ENCODE data around the gene MAP4K4.

MAP4K4 gene

GRCh38 chr2:101821828-101822458 lies 124.4 kb downstream of the MAP4K4 start:
- H3K4me2 ChIP-seq (ENCODE audit: low read depth, low read length) = no peak overlapping the region
- H3K4me3 ChIP-seq (ENCODE audit: low read length) = no peak overlapping the region
- H2AFZ ChIP-seq (ENCODE audit: low read length) = no peak overlapping the region
- no peaks in the 10 kb centered on the region for H4K20me1 ChIP-seq (ENCODE audit: insufficient read depth, low read length)
- peaks cover 17% of the 10 kb centered on the region for H3K4me1 ChIP-seq (ENCODE audit: low read length)
- H3K9ac ChIP-seq (ENCODE audit: low read length) = no peak overlapping the region
- H3K9me2 ChIP-seq (replicated peaks; ENCODE audit: insufficient read depth, low read length) = no peaks in the 10 kb centered on the region
- no peaks in the 10 kb centered on the region for H3K79me2 ChIP-seq (ENCODE audit: low read length)
- TF ChIP-seq EZH2phosphoT487 (IDR thresholded peaks at IDR 0.05; ENCODE audit: low read length) (no peak), EZH2 (optimal IDR thresholded peaks at IDR 0.05; ENCODE audit: low read depth, low read length) (no peak), CTCF (IDR thresholded peaks at IDR 0.05; ENCODE audit: low read length) (no peak)
- H3K27me3 ChIP-seq (replicated peaks; ENCODE audit: insufficient read depth, low read length) = no peaks in the 10 kb centered on the region
- DNase-seq = no peak
- no peaks in the 10 kb centered on the region for H3K9me3 ChIP-seq (replicated peaks; ENCODE audit: insufficient read depth, low read length)
- H3F3A ChIP-seq (ENCODE audit: insufficient read depth, low read length) = no peaks in the 10 kb centered on the region
- no peaks in the 10 kb centered on the region for H3K36me3 ChIP-seq (replicated peaks; ENCODE audit: insufficient read depth, low read length)
- H3K27ac ChIP-seq (ENCODE audit: low read length) = no peak overlapping the region

GRCh38 chr2:101823347-101823791 lies 125.9 kb downstream of the MAP4K4 start:
- Histone ChIP-seq H3K36me3 (replicated peaks; ENCODE audit: insufficient read depth, low read length) (no peaks in the 10 kb centered on the region), H3K9ac (ENCODE audit: low read length) (no peak overlapping the region; the same call in 1 of the 2 replicates), H3K9me3 (replicated peaks; ENCODE audit: insufficient read depth, low read length) (no peaks in the 10 kb centered on the region), H4K20me1 (ENCODE audit: insufficient read depth, low read length) (no peaks in the 10 kb centered on the region), H3K9me2 (replicated peaks; ENCODE audit: insufficient read depth, low read length) (no peaks in the 10 kb centered on the region), H3K4me1 (ENCODE audit: low read length) (peaks cover 28% of the 10 kb centered on the region), H2AFZ (ENCODE audit: low read length) (peak overlapping the region; percentile 23), H3F3A (ENCODE audit: insufficient read depth, low read length) (0 out of 2 replicates have a peak, but pooled peaks cover 3% of the 10 kb centered on the region), H3K27ac (ENCODE audit: low read length) (no peak overlapping the region), H3K27me3 (replicated peaks; ENCODE audit: insufficient read depth, low read length) (no peaks in the 10 kb centered on the region), H3K4me3 (ENCODE audit: low read length) (no peak overlapping the region), H3K4me2 (ENCODE audit: low read depth, low read length) (peak overlapping the region; percentile 46), H3K79me2 (ENCODE audit: low read length) (no peaks in the 10 kb centered on the region)
- peak; percentile 78 for TF ChIP-seq CTCF (IDR thresholded peaks at IDR 0.05; ENCODE audit: low read length)
- TF ChIP-seq EZH2 (optimal IDR thresholded peaks at IDR 0.05; ENCODE audit: low read depth, low read length) = no peak
- no peak for TF ChIP-seq EZH2phosphoT487 (IDR thresholded peaks at IDR 0.05; ENCODE audit: low read length)
- DNase-seq = peak; percentile 77

GRCh38 chr2:101823859-101824258 lies 126.4 kb downstream of the MAP4K4 start:
- no peaks in the 10 kb centered on the region for H4K20me1 ChIP-seq (ENCODE audit: insufficient read depth, low read length)
- H3K79me2 ChIP-seq (ENCODE audit: low read length) = no peaks in the 10 kb centered on the region
- H3K4me2 ChIP-seq (ENCODE audit: low read depth, low read length) = no peak overlapping the region
- TF ChIP-seq CTCF (IDR thresholded peaks at IDR 0.05; ENCODE audit: low read length) (no peak), EZH2phosphoT487 (IDR thresholded peaks at IDR 0.05; ENCODE audit: low read length) (no peak), EZH2 (optimal IDR thresholded peaks at IDR 0.05; ENCODE audit: low read depth, low read length) (no peak)
- no peak for DNase-seq
- H3K4me3 ChIP-seq (ENCODE audit: low read length) = no peak overlapping the region
- no peak overlapping the region for H3K9ac ChIP-seq (ENCODE audit: low read length)
- no peaks in the 10 kb centered on the region for H3K9me2 ChIP-seq (replicated peaks; ENCODE audit: insufficient read depth, low read length)
- H3K36me3 ChIP-seq (replicated peaks; ENCODE audit: insufficient read depth, low read length) = no peaks in the 10 kb centered on the region
- no peaks in the 10 kb centered on the region for H3K9me3 ChIP-seq (replicated peaks; ENCODE audit: insufficient read depth, low read length)
- no peak overlapping the region for H3K27ac ChIP-seq (ENCODE audit: low read length)
- peaks cover 8% of the 10 kb centered on the region; the same call in 1 of the 2 replicates for H3F3A ChIP-seq (ENCODE audit: insufficient read depth, low read length)
- peaks cover 33% of the 10 kb centered on the region for H3K4me1 ChIP-seq (ENCODE audit: low read length)
- H2AFZ ChIP-seq (ENCODE audit: low read length) = no peak overlapping the region
- H3K27me3 ChIP-seq (replicated peaks; ENCODE audit: insufficient read depth, low read length) = no peaks in the 10 kb centered on the region
